Transverse colon (tissue), 3 donors: Measurements from ENCODE around the gene STN1.

Source experiments
- POLR2A ChIP-seq: fragments of 450-650 bp; IDR thresholded peaks from one replicate; pipeline ENCODE4 v1.6.1; 2016; ENCODE audit warnings: antibody characterized with exemption, mild to moderate bottlenecking, moderate library complexity
- TF ChIP-seq, protein P1 (sequence below), 5 experiments: fragments of 200-600 bp in 3 of 5; fragments of 450-650 bp in 2 of 5; sonication (generic) in 3 of 5; IDR thresholded peaks; 1 replicate in 2 of 5; 2 replicates in 3 of 5; pipeline ENCODE4 v1.5.1; 2016 to 2017; ENCODE audit warnings: antibody characterized with exemption in 5 of 5, inconsistent platforms in 3 of 5, mild to moderate bottlenecking in 2 of 5, moderate library complexity in 1 of 5

DNA sequence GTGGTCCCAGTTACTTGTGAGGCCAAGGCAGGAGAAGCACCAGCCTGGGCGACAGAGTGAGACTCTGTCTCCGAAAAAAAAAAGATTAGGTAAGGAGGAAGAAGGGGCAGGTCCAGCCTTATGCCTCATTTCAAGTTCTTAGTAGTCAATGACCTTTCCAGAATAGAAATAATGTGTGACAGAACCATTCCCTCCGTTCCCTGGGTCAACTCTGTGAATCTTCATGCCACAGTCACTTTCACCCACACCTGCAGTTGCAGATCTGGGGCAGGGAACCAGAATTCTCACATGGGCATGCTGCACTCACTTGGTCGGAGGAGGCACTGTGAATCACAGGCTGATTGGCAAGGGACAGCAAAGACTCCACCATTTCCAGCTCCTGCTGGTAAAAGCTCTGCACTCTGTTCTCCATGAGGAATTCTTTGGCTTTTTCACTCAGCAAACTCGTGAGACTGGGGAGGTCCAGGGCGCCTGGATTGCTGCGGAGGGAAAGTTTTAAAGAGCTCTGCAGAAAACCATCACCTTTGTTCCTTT lies 20.7 kb downstream of the STN1 start:
- TF ChIP-seq, protein P1, sequence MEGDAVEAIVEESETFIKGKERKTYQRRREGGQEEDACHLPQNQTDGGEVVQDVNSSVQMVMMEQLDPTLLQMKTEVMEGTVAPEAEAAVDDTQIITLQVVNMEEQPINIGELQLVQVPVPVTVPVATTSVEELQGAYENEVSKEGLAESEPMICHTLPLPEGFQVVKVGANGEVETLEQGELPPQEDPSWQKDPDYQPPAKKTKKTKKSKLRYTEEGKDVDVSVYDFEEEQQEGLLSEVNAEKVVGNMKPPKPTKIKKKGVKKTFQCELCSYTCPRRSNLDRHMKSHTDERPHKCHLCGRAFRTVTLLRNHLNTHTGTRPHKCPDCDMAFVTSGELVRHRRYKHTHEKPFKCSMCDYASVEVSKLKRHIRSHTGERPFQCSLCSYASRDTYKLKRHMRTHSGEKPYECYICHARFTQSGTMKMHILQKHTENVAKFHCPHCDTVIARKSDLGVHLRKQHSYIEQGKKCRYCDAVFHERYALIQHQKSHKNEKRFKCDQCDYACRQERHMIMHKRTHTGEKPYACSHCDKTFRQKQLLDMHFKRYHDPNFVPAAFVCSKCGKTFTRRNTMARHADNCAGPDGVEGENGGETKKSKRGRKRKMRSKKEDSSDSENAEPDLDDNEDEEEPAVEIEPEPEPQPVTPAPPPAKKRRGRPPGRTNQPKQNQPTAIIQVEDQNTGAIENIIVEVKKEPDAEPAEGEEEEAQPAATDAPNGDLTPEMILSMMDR (IDR thresholded peaks at IDR 0.05), result no peak
- TF ChIP-seq POLR2A, result no peak
